GM18868 (cell line): ENCODE results near the gene ZNF618.

Experiments
- ATAC-seq: cut with Tn5 transposase; IDR thresholded peaks from one replicate; pipeline ENCODE4 v1.9.1; 2021; ENCODE audit warnings: mild to moderate bottlenecking, moderate library complexity; ENCODE audit not compliant: unreplicated experiment

The ZNF618 gene

DNA sequence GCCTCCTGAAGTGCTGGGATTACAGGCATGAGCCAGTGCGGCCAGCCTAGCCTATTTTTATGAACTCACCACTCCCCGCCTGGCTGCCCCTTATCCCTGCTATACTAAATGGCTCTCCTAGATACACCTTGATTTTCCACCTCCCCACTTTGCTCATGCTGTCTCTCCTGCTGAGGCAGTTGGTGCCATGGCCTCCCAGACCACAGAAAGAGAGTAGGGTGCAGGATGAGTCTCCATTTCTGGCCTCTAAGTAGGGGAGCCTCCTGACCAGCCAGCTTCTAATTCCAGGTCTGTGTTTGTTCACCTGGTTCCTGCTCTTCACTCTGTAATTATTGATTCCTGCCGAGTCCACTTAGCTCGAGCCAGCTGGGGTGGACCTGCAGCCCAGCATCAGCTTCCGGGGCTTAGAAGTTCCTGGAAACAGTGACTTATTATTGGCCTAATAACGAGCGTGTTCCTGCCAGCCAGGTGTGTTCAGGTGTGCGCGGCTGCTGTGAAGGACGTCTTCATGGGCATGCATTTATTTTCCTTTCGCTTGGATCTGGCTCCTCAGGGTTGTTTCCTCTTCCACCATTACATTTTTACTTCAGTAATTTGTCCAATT, 34.0 kb downstream of the ZNF618 start:
- ATAC-seq: no peak

DNA sequence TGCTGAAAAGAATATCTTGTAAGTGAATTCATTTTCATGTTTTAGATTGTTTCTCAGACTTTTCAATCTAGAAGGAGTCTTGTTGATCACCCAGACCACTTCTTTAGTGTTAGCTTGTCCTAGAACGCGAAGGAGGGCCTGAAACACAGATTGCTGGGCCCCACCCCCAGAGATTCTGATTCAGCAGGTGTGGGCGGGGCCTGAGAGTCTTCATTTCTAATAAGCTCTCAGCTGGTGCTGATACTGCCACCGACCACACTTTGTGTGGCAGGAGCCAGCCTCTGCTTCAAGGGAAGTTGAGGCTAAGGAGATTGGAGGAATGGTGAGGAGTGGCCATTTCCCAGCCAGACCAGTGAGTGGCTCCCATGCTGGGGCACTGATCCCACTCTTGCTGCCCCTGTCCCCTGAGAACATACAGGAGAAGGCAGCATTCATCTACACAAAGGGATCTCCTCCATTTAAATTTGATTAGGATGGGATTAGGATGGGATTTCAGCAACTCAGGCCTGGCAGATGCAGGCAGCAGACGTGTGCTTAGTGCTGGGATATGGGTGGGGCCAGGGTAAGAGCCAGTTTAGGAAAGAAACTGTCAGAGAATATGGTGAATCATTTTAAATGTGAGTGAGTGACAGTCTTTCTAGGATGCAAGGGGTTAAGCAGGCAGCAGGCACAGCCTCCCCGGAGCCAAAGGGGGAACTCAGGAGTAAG, 35.9 kb downstream of the ZNF618 start:
- no peak for ATAC-seq

DNA sequence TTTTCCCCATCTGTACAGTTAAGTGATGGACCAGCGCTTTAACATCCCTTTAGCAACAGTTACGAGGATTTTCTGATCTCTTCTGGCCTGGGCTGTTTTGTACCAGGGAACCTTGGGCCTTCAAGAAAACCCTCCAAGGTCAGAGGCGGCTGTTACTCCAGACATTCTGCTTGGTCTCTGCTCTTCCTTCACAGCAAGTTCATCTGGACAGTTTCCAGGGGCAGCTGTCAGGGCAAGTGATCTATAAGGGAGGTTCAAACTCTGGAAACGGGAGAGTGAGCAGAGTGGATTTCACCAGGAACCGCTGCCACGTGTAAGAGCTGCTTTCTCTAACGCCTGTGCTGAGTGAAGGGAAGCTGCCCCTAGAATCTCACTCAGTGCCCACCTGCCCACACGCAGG, 36.7 kb downstream of the ZNF618 start:
- no peak for ATAC-seq

DNA sequence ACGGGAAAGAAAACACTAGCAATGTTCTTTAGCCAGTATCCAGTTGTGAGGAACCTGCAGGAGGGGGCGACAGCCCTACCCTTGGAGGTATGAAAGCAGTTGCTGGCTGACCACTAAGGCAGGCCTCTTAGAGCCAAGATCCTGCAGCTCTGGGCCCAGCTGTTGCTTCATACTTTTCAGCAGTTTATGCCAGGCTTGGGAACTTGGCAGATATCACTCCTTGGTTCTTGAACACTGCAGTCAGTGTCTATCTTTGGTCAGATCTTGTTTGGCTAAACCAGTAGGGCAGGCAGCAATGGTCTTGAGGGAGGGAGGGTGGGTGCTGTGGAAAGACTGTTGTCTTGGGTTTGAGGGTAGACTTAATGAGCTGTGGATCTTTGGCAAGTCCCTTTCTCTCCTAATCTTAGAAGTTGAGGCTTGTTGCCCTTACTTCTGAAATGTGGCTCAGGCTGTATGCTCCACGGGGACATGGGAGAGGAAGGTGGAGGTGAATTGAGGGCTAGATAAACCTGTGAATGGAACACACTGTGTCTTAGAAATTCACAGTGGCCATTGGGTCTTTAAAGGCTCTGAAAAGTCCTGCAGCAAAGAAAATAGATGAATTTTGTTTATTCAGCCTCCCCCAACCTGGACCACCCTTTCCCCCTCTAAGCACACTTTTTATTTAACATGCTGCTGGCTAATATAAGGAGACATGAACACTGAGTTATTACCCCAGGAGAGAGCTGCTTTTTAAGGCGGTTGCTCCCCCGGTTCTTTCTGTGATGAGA, 37.5 kb downstream of the ZNF618 start:
- no peak for ATAC-seq

DNA sequence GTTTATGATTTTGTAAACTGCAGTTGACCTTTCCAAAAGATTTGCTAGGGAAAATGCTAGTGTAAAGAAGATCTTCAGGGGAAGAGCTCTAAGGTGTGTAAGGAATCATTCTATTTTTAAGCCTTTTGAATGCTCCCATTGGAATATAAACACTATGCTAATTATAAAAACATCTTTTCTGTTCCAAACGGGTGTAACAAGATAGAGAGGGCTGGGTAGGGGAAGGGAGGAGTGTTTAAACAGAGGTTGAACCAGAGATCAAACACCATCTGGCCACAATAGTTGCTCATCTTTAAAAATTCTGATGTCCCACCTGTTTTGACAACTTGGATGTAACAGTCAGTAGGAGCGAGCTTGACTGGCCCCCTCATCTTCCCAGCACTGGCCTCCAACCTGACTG, 38.4 kb downstream of the ZNF618 start:
- no peak for ATAC-seq

DNA sequence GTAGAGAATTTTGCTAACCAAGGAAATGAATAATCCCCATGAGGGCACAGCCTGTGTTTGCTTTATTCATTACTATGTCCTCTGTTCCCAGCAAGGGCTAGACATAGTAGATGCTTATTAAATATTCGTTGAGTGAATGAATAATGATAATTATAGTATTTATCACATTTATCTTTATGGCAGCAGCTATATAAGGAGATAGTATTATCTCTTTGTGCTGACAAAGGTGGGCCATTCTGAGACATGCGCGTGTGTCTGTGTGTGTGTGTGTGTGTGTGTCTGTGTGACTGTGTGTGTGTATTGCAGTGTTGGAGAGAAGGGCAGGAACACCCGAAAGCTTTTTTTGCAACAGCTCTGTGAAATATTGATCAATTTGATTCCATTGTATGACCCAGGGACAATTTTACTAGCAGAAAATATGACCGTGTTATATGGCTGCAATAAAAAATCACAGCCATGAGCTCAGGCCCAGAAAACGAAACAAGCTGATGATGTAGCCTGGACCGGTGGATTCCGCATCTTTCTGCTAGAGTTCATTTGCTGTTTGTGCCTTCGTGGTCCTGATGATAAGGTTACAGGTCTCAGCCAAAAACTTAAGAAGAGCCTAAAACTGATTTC, 39.8 kb downstream of the ZNF618 start:
- ATAC-seq: no peak

DNA sequence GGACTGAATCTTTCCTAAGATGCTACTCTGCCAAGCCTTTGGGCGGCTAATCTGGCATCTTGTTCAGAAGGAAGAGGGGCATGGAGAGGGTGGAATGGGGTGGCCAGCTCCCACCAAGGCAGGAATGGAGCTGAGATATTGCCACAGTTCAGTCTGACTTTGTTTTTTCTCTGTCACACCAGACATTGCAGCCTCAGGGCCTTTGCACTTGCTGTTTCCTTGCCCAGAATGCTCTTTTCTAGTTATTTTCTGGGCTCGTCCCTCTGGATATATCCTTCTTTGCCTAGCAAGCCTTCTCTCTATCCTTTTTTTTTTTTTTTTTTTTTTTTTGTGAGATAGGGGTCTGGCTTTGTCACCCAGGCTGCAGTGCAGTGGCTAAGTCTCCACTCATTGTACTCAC, 40.8 kb downstream of the ZNF618 start:
- no peak for ATAC-seq

DNA sequence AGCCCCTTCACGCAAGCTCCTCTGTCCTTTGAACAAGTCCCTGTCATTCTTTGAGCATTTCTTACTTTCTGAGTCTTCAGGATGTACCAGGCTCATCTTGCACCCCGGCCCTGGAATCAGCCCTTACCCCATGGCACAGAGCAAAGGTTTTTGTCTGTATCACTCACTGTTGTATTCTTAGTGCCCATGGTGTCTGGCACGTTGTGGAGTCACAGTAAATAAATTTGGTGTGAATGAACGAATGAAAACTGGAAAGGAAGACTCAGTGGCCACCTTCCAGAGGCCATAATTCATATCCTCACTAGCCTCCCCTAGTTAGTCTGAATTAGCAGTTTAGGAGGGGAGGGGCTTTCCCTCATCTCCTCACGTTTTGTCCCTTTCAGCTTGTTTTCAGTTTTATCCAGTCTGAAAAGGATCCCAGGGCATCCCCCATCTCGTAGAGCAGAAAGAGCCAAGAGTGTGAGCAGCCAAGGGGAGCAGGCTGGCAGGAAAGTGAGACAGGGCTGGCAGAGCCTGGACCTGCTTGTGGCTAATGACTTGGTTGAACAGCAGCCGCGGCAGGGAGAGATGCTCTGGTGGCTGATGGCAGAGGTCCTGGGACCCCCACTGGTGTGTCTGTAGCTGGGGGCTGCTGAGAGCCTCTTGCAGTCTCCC, 42.7 kb downstream of the ZNF618 start:
- no peak for ATAC-seq

DNA sequence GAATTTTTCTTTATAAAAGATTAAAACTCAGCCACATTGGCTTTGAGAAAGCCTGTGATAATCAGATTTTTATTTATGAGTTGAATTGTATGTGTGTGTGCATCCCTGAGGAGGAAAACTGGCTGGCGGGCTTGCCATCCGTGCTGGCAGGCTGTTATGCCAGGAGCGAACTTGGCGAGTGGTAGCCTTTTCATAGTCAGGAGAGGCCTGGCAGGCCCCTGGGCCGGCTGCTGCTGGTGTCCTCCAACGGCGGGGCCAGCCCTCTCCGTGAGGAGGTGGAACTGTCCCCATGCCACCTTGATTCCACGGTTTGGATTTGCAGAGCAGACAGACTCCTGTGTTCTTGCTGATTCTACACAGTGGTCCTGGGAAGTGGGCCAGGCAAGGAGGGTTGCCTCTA, 43.3 kb downstream of the ZNF618 start:
- ATAC-seq: no peak

DNA sequence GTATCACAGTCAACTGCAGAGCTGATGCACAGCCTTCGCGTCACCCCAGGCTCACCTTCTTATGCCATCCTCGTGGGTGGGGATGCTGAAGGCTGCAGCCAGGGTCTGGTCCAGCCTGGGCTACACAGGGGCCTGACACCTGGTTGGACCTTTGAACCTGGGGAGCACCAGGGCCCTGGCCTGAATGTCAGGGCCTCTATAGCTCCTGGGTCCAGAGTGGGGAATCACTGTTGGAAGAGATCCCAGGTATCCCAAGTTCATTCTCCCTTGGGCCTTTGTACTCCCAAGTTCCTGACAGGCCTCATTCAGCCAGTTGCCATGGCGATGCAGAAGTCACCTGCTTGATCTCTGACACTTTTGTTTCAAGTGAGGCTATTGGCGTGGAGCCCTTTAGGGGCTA, 43.8 kb downstream of the ZNF618 start:
- no peak for ATAC-seq

DNA sequence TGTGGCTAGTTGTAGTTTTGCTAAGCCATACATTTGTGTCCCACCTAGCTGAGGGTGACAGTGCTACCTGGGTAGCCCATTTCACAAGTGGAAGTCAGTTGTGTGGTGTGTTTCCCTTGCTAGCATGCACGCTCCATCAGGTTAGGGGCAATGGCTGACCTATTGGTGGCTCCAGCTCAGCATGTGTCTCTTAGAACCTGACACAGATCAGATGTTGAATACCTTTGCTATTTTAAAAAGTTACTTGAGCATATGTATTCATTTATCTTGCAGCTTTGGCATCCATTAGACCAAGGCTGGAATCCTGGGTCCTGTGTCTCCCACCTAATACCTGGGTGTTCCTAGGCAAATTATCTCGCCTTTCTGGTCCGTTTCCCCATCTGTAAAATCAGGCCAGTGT, 44.8 kb downstream of the ZNF618 start:
- no peak for ATAC-seq

DNA sequence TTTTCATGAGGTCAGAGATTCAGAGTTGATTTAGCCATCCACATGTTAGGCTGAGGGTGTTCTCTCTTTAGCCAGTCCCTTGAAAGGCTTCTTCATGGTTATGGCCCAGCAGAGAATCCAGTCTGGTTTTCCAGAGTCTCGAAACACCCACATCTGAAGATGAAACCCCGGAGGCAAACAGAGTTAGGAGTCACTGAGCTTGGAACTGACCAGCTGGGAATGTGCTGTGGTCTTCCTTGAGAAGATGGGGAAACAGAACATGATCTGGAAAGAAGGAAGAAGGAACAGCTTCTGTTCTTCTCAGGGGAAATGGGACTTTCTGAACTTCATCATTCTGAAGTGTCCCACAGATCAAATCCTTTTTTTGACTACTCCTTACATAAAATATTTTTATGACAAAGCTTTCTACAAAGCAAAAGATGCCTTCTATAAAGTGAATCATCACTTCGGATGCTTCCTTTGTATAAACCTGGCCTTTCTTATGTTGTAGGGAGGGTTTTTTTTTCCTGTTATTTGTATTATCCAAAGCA, 45.4 kb downstream of the ZNF618 start:
- no peak for ATAC-seq

DNA sequence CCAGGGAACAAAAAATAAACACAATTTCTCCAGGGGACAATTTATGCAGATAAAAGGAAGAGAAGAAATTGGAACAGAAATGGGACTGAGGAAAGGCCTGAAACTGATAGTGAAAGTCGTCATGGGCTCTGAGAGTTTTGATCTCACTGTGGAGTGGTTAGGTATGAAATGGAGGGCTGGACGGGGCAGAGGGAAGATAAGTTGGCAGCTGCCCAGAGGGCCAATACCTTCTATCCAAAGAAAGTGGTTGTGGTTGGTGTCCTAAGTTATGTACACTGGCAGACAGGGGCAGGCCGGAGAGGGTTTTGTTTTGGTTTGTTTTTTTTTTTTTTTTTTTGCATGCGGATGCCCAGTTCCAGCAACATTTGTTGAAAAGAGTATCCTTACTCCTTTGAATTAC, 46.1 kb downstream of the ZNF618 start:
- no peak for ATAC-seq

DNA sequence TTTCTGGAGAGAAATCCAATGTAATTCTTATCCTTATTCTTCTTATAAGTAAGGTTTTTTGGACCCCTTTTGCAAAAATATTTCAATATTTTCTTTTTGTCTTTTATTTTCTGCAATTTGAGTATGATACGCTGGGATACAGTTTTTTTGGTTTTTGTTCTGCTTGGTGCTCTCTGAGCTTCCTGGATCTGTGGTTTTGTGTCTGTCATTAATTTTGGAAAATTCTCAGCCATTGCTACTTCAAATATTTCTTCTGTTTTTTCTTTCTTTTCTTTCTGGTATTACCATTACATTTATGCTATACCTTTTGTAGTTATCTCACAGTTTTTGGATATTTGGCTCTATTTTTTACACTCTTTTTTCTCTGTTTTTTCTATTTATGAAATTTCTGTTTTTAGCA, 50.1 kb downstream of the ZNF618 start:
- ATAC-seq: no peak

DNA sequence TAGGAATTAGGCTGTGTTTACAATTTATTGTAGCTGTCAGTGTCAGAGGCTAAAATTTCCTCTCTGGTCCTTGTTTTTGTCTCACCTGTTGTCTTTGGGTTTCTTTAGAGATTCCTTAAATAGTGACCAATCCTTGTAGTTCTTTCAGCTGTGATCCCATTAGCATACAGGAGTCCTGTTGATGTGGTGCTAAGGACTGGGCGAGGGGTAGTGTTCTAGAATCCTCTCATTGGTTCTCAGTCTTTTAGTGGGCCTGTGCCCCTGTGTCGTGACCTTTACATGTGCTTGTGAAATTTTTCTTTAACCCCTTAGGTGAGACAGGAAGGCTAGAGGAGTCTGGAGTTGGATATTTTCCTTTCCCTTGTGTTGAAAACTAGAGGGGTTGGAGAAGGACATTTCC, 51.2 kb downstream of the ZNF618 start:
- no peak for ATAC-seq

DNA sequence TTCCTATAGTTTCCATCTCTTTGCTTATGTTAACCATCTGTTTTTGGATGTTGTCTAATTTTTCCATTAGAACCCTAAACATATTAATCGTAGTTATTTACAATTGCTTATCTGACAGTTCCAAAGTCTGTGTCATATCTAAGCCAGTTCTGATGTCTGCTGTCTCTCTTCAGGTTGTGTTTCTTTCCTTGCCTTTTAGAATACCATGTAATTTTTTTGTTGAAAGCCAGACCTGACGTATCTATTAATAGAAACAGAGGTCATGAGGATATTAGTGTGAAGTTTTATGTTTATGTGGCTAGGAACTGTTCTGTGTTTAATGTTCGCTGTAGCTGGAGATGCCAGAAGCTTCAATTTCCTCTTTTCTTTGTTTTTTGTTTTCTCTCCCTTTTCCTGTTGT, 52.2 kb downstream of the ZNF618 start:
- no peak for ATAC-seq

DNA sequence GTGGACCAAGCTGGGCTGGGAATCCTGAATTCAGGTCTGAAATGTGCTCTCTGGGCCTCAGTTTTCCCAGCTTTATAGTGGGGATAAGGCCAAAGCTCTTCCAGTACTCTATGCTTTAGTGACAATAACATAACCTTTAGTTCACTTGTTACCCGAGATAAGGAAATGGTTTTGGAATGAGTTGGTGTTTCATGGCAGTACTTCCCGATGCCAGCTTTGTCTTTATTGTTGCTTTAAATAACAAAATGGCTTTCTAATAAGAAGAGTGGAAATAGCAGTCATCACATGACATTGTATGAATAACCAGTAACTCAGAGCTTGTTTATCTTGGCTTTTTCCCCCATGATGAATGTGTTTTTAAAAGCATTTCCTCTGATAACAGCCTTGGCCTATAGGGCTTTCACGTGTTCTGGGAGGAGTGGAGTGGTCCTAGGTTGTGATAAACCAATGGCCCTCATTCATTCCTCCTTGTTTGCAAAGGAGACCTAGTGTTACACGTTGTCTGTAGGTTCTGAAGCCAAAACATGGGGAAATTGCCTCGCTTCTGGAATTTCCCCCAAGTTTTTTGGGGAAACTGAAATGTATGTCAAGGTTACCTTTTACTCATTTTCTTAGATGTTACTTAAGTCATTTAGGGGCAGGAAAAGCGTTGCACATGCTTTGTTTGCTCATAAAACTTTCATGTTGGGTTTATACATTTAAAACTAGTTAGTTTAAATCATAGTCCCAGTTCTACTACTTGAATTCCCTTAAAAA, 53.7 kb downstream of the ZNF618 start:
- no peak for ATAC-seq

DNA sequence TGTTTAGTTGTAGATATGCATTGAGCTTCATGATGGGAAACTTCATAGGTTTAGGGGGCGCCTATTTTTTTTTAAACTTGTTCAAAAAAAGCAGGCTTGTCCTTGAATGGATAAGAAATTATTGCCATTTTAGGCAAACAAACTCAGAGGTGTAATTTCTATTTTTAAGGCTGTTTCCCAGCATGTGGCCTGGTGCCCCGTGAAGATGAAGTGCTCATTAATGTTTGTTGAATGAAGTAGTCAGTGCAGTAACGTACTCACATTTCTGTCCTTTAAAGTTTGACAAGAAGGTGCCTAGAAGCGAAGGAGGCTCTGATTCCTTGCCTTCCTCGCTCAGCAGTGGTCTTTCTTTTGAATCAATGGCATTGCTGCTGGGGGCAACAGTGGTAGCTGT, 54.3 kb downstream of the ZNF618 start:
- ATAC-seq: no peak

DNA sequence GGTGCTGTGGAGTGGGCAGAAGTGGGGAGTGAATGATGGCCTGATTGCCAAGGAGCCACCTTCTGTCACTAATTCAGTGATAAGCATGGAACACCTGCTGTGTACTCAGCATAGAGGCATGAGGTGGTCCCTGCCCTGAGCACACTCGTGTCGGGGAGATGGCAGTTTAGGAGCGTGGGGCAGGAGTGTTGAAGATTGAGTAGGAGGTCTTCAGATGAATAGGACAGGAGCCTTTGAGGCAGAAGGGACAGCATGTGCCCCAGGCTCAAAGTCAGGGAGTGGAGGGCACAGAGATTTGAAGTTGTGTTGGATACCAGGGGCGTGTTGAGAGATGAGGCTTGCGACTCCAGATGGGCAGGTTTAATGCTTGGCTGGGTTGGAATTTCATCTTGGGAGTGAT, 55.0 kb downstream of the ZNF618 start:
- ATAC-seq: no peak

DNA sequence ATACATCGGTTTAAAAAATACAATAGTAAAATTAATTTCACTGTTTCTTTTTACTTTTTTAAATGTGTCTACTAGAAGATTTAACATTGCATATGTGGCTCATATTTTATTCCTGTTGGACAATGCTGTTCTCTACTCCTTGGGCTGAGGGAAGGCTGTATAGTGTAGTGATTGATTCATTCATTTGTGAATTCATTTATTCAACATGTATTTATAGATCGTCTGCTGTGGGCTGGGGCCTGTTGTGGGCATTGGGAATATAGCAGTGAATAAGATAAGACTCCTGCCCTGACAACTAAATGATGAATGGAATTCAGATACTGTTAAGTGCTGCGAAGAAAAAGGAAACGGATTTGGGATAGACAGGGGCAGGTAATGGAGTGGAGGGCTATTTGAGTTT, 55.7 kb downstream of the ZNF618 start:
- no peak for ATAC-seq
